Neural cell (in vitro differentiated cells): Measurements from ENCODE around the gene TUBGCP2. TPM values are rescaled to one million over a fixed set of nuclear protein-coding genes. Genes with fewer than 3 reads are reported as not detected.

Experiments used
- H2AFZ ChIP-seq: fragments of 200-600, 300-800 bp; sonication (generic), shearing (Covaris generic); 2 replicates; pipeline ENCODE4 v1.6.0; 2014; ENCODE audit warnings: low read depth, mild to moderate bottlenecking, antibody characterized with exemption, low read length, moderate library complexity
- H3F3A ChIP-seq: fragments of 200-600 bp; shearing (Covaris generic); 2 replicates; pipeline ENCODE4 v1.6.1; 2016; ENCODE audit warnings: mild to moderate bottlenecking, moderate library complexity, mixed read lengths, antibody characterized with exemption, low read length; ENCODE audit not compliant: insufficient read depth, poor library complexity, severe bottlenecking
- H3K27ac ChIP-seq: fragments of 200-600, 300-800 bp; sonication (generic), shearing (Covaris generic); 2 replicates; pipeline ENCODE4 v1.5.1; 2014; ENCODE audit warnings: mild to moderate bottlenecking, low read length, moderate library complexity
- H3K27me3 ChIP-seq: fragments of 300-800, 200-600 bp; sonication (generic), shearing (Covaris generic); 2 replicates; pipeline ENCODE4 v1.6.0; 2014; ENCODE audit warnings: mild to moderate bottlenecking, low read depth, low read length, moderate library complexity; ENCODE audit not compliant: insufficient read depth
- H3K36me3 ChIP-seq: fragments of 300-800, 200-600 bp; sonication (generic), shearing (Covaris generic); 2 replicates; pipeline ENCODE4 v1.5.1; 2014; ENCODE audit warnings: mild to moderate bottlenecking, antibody characterized with exemption, low read length, moderate library complexity; ENCODE audit not compliant: insufficient read depth
- H3K4me2 ChIP-seq: fragments of 300-800, 200-600 bp; sonication (generic), shearing (Covaris generic); 2 replicates; pipeline ENCODE4 v1.6.0; 2014; ENCODE audit warnings: mild to moderate bottlenecking, low read length
- H3K4me3 ChIP-seq: fragments of 300-800, 200-600 bp; sonication (generic), shearing (Covaris generic); 2 replicates; pipeline ENCODE4 v1.5.1; 2014; ENCODE audit warnings: mild to moderate bottlenecking, low read length, moderate library complexity
- H3K79me2 ChIP-seq: fragments of 200-600 bp; shearing (Covaris generic); replicated peaks from 2 replicates; pipeline ENCODE4 v1.6.0; 2014; ENCODE audit warnings: mild to moderate bottlenecking, low read length, moderate library complexity; ENCODE audit not compliant: insufficient read depth
- H3K9ac ChIP-seq: fragments of 300-800, 200-600 bp; sonication (generic), shearing (Covaris generic); 2 replicates; pipeline ENCODE4 v1.6.1; 2016; ENCODE audit warnings: mild to moderate bottlenecking, low read length, mixed read lengths
- H3K9me2 ChIP-seq: fragments of 200-600 bp; shearing (Covaris generic); 2 replicates; pipeline ENCODE4 v1.6.1; 2016; ENCODE audit warnings: mild to moderate bottlenecking, low read length, mixed read lengths; ENCODE audit not compliant: insufficient read depth
- H3K9me3 ChIP-seq: fragments of 200-600, 300-800 bp; sonication (generic), shearing (Covaris generic); 2 replicates; pipeline ENCODE4 v1.6.1; 2016; ENCODE audit warnings: mild to moderate bottlenecking, mixed run types, low read length, moderate library complexity, mixed read lengths
- H4K20me1 ChIP-seq: fragments of 200-600 bp; shearing (Covaris generic); 2 replicates; pipeline ENCODE4 v1.6.1; 2016; ENCODE audit warnings: mild to moderate bottlenecking, mixed run types; ENCODE audit not compliant: insufficient read depth
- CTCF ChIP-seq: fragments of 450-650 bp; IDR thresholded peaks from 2 replicates; pipeline ENCODE4 v1.5.1; 2014; ENCODE audit warnings: antibody characterized with exemption, mild to moderate bottlenecking, moderate library complexity; ENCODE audit not compliant: poor library complexity, severe bottlenecking
- EP300 ChIP-seq: fragments of 450-650 bp; conservative IDR thresholded peaks from 2 replicates; pipeline ENCODE4 v1.6.1; 2014; ENCODE audit warnings: antibody characterized with exemption, mild to moderate bottlenecking, moderate library complexity; ENCODE audit not compliant: poor library complexity, severe bottlenecking
- EZH2 ChIP-seq: fragments of 200-600, 300-800 bp; shearing (Covaris generic), sonication (generic); IDR thresholded peaks from 2 replicates; pipeline ENCODE4 v1.6.1; 2014; ENCODE audit warnings: antibody characterized with exemption, low read length, borderline replicate concordance, mild to moderate bottlenecking; ENCODE audit not compliant: insufficient read depth, poor library complexity, severe bottlenecking
- MXI1 ChIP-seq: fragments of 450-650 bp; conservative IDR thresholded peaks from 2 replicates; pipeline ENCODE4 v1.6.1; 2014; ENCODE audit warnings: antibody characterized with exemption, mild to moderate bottlenecking; ENCODE audit not compliant: poor library complexity, severe bottlenecking
- POLR2AphosphoS5 ChIP-seq: IDR thresholded peaks from 2 replicates; pipeline ENCODE4 v1.6.1; 2012
- RAD21 ChIP-seq: fragments of 450-650 bp; conservative IDR thresholded peaks from 2 replicates; pipeline ENCODE4 v1.6.1; 2014; ENCODE audit warnings: antibody characterized with exemption, mild to moderate bottlenecking, moderate library complexity
- REST ChIP-seq: IDR thresholded peaks from 2 replicates; pipeline ENCODE4 v1.6.1; 2012; ENCODE audit warnings: borderline replicate concordance
- SMC3 ChIP-seq: fragments of 450-650 bp; conservative IDR thresholded peaks from 2 replicates; pipeline ENCODE4 v1.6.1; 2014; ENCODE audit warnings: antibody characterized with exemption, mild to moderate bottlenecking, moderate library complexity; ENCODE audit not compliant: poor library complexity
- TAF1 ChIP-seq: IDR thresholded peaks from 2 replicates; pipeline ENCODE4 v1.6.1; 2012; ENCODE audit warnings: low read depth
- polyA plus RNA-seq: library from polyadenylated mRNA; depleted of rRNA; stranded (reverse); fragments of >200 nt; gene quantifications from 2 replicates; pipeline ENCODE4 v1.2.3, GENCODE V29; 2014

TUBGCP2 gene
- polyA plus RNA-seq, 1 donor from 2014 or later, result 34.5 TPM

GRCh38 chr10:133355266-133355665 lies 46.6 kb upstream of the TUBGCP2 start:
- H3K27ac ChIP-seq, result no peak overlapping the region
- H3K36me3 ChIP-seq, result no peaks in the 10 kb centered on the region
- no peaks in the 10 kb centered on the region for H3F3A ChIP-seq
- H3K9ac ChIP-seq, result no peak overlapping the region
- H2AFZ ChIP-seq, result no peak overlapping the region
- H4K20me1 ChIP-seq, result no peaks in the 10 kb centered on the region
- H3K9me2 ChIP-seq, result no peaks in the 10 kb centered on the region
- no peaks in the 10 kb centered on the region for H3K9me3 ChIP-seq
- TF ChIP-seq POLR2AphosphoS5 (no peak), SMC3 (no peak), RAD21 (no peak), EP300 (no peak), EZH2 (no peak), CTCF (no peak), MXI1 (no peak), REST (no peak), TAF1 (no peak)
- no peaks in the 10 kb centered on the region for H3K27me3 ChIP-seq
- H3K79me2 ChIP-seq, result no peaks in the 10 kb centered on the region
- no peak overlapping the region for H3K4me3 ChIP-seq
- H3K4me2 ChIP-seq, result no peak overlapping the region

- Histone ChIP-seq H3K27me3 (no peaks in the 10 kb centered on the region), H3K9me2 (no peaks in the 10 kb centered on the region), H3K9me3 (no peaks in the 10 kb centered on the region), H3F3A (no peaks in the 10 kb centered on the region), H3K9ac (no peak overlapping the region), H3K79me2 (no peaks in the 10 kb centered on the region), H3K4me2 (no peak overlapping the region), H2AFZ (no peak overlapping the region), H3K27ac (no peak overlapping the region), H4K20me1 (no peaks in the 10 kb centered on the region), H3K4me3 (no peak overlapping the region), H3K36me3 (no peaks in the 10 kb centered on the region)
- no peak for TF ChIP-seq TAF1
- TF ChIP-seq RAD21, result no peak
Measured at GRCh38 chr10:133354672-133355240, 46.1 kb upstream of the TUBGCP2 start.

GRCh38 chr10:133353988-133354605 lies 45.4 kb upstream of the TUBGCP2 start:
- Histone ChIP-seq H3K27me3 (no peaks in the 10 kb centered on the region), H3F3A (no peaks in the 10 kb centered on the region), H2AFZ (no peak overlapping the region), H3K9me3 (no peaks in the 10 kb centered on the region), H3K36me3 (no peaks in the 10 kb centered on the region), H3K9ac (no peak overlapping the region), H3K79me2 (no peaks in the 10 kb centered on the region), H3K9me2 (no peaks in the 10 kb centered on the region), H3K4me3 (no peak overlapping the region), H4K20me1 (no peaks in the 10 kb centered on the region), H3K27ac (no peak overlapping the region), H3K4me2 (no peak overlapping the region)
- TF ChIP-seq POLR2AphosphoS5 (no peak), EZH2 (no peak), REST (no peak), CTCF (no peak), EP300 (no peak), MXI1 (no peak), RAD21 (no peak), TAF1 (no peak)
